Caco-2 (cell line): ENCODE measurements around the gene AK5. TPM values are rescaled to one million over a fixed set of nuclear protein-coding genes. Genes with fewer than 3 reads are reported as not detected.

Experiments used
- BruUV-seq: library from RNA; stranded (reverse); fragments of 400-500 nt; replicated peaks from 2 replicates; lab custom pipeline; 2021; lab: Mats Ljungman, UMichigan
- CTCF ChIA-PET: fragments of 300-600 bp; sonication (Branson Sonifier 250); formaldehyde crosslinking; loops from one replicate; lab custom pipeline; 2022; ENCODE audit warnings: antibody characterized with exemption; lab: Charles Lee
- POLR2A ChIA-PET: fragments of 300-600 bp; sonication (Branson Sonifier 250); formaldehyde crosslinking; loops from one replicate; lab custom pipeline; 2022; ENCODE audit warnings: antibody characterized with exemption; lab: Charles Lee
- DNase-seq, 2 experiments: peaks; one replicate each; pipeline versions ENCODE4 v3.0.0 to v3.0.0-alpha.2; 2020 to 2022
- H3K27me3 ChIP-seq: replicated peaks from 2 replicates; pipeline ENCODE4 v1.6.0; 2011; ENCODE audit warnings: low read length; ENCODE audit not compliant: control insufficient read depth, insufficient read depth
- H3K36me3 ChIP-seq: 2 replicates; pipeline ENCODE4 v1.5.1; 2011; ENCODE audit warnings: low read length; ENCODE audit not compliant: control insufficient read depth, insufficient read depth
- H3K4me1 ChIP-seq: fragments of 250-450 bp; sonication (Bioruptor Pico); 2 replicates; pipeline ENCODE4 v1.5.1; 2020; ENCODE audit warnings: mild to moderate bottlenecking
- H3K4me3 ChIP-seq: 2 replicates; pipeline ENCODE4 v1.5.1; 2011; ENCODE audit warnings: low read depth, mild to moderate bottlenecking, control low read depth, low read length
- H3K9me3 ChIP-seq: fragments of 250-450 bp; sonication (Bioruptor Pico); 2 replicates; pipeline ENCODE4 v1.5.1; 2020; ENCODE audit warnings: mild to moderate bottlenecking, moderate library complexity
- H3K27ac Mint-ChIP-seq: one replicate; pipeline ENCODE4 v1.8.0; 2022; ENCODE audit warnings: mixed read lengths; ENCODE audit not compliant: unreplicated experiment
- H3K27me3 Mint-ChIP-seq: one replicate; pipeline ENCODE4 v1.8.0; 2022; ENCODE audit warnings: mixed read lengths; ENCODE audit not compliant: insufficient read depth, unreplicated experiment
- H3K36me3 Mint-ChIP-seq: one replicate; pipeline ENCODE4 v1.8.0; 2022; ENCODE audit warnings: mild to moderate bottlenecking, mixed read lengths; ENCODE audit not compliant: insufficient read depth, unreplicated experiment
- H3K4me1 Mint-ChIP-seq: one replicate; pipeline ENCODE4 v1.8.0; 2022; ENCODE audit warnings: low read depth, mixed read lengths; ENCODE audit not compliant: unreplicated experiment
- H3K4me3 Mint-ChIP-seq: one replicate; pipeline ENCODE4 v1.8.0; 2022; ENCODE audit warnings: mild to moderate bottlenecking, moderate library complexity, mixed read lengths; ENCODE audit not compliant: unreplicated experiment
- H3K9me3 Mint-ChIP-seq: one replicate; pipeline ENCODE4 v1.8.0; 2022; ENCODE audit warnings: mixed read lengths; ENCODE audit not compliant: unreplicated experiment
- CTCF ChIP-seq, 2 experiments: fragments of 200-600 bp in 1 of 2; IDR thresholded peaks; 1 replicate in 1 of 2; 2 replicates in 1 of 2; pipeline versions ENCODE4 v1.5.1 to v1.8.0; 2011 to 2022; ENCODE audit warnings: antibody characterized with exemption in 1 of 2, control low read depth in 1 of 2, inconsistent platforms in 1 of 2, low read depth in 1 of 2, low read length in 1 of 2, mild to moderate bottlenecking in 1 of 2, moderate library complexity in 1 of 2; ENCODE audit not compliant: insufficient read depth in 1 of 2, severe bottlenecking in 1 of 2, unreplicated experiment in 1 of 2
- intact Hi-C: fragments of 100-400 bp; cut with micrococcal nuclease; formaldehyde crosslinking; loops from one replicate; pipeline ENCODE4 v1.10.0; 2022; ENCODE audit not compliant: unreplicated experiment
- total RNA-seq: library from RNA; stranded (reverse); gene quantifications from 2 replicates; pipeline ENCODE4 v1.2.3, GENCODE V29; 2022

AK5 gene
- total RNA-seq, 1 experiment from 2014 or later = not detected

- ChIA-PET POLR2A (no interaction called here), CTCF (no interaction called here)
- no peak overlapping the region for H3K4me3 Mint-ChIP-seq
- no peak for DNase-seq
- H3K27me3 Mint-ChIP-seq = no peaks in the 10 kb centered on the region
- peaks cover 7% of the 10 kb centered on the region for H3K9me3 Mint-ChIP-seq
- no peaks in the 10 kb centered on the region for H3K36me3 Mint-ChIP-seq
- no peaks in the 10 kb centered on the region for H3K4me1 ChIP-seq
- no peak overlapping the region for H3K4me3 ChIP-seq
- intact Hi-C loops = no loop called here
- H3K27ac Mint-ChIP-seq = no peak overlapping the region
- H3K4me1 Mint-ChIP-seq = no peaks in the 10 kb centered on the region
- no peaks in the 10 kb centered on the region for H3K36me3 ChIP-seq
- TF ChIP-seq CTCF (IDR thresholded peaks at IDR 0.05; ENCODE audit: insufficient read depth in 1 of 2, low read depth in 1 of 2, low read length in 1 of 2, severe bottlenecking in 1 of 2, unreplicated experiment in 1 of 2) = no peak
- no TSS peak for BruUV-seq
- no peaks in the 10 kb centered on the region for H3K27me3 ChIP-seq
- H3K9me3 ChIP-seq = no peaks in the 10 kb centered on the region
Observed at GRCh38 chr1:77336729-77337128, 54.9 kb downstream of the AK5 start.

GRCh38 chr1:77339326-77339725, 57.5 kb downstream of the AK5 start:
- H3K4me1 ChIP-seq = no peaks in the 10 kb centered on the region
- Mint-ChIP-seq H3K9me3 (peaks cover 7% of the 10 kb centered on the region), H3K27me3 (no peaks in the 10 kb centered on the region), H3K36me3 (no peaks in the 10 kb centered on the region), H3K27ac (no peak overlapping the region), H3K4me1 (no peaks in the 10 kb centered on the region), H3K4me3 (no peak overlapping the region)
- H3K9me3 ChIP-seq = no peaks in the 10 kb centered on the region
- ChIA-PET CTCF (no interaction called here), POLR2A (no interaction called here)
- H3K27me3 ChIP-seq = no peaks in the 10 kb centered on the region
- DNase-seq = no peak
- intact Hi-C loops = no loop called here
- TF ChIP-seq CTCF (IDR thresholded peaks at IDR 0.05; ENCODE audit: insufficient read depth in 1 of 2, low read depth in 1 of 2, low read length in 1 of 2, severe bottlenecking in 1 of 2, unreplicated experiment in 1 of 2) = no peak
- no peak overlapping the region for H3K4me3 ChIP-seq
- no TSS peak for BruUV-seq
- H3K36me3 ChIP-seq = no peaks in the 10 kb centered on the region

- TF ChIP-seq CTCF (IDR thresholded peaks at IDR 0.05; ENCODE audit: insufficient read depth in 1 of 2, low read depth in 1 of 2, low read length in 1 of 2, severe bottlenecking in 1 of 2, unreplicated experiment in 1 of 2) = no peak
- ChIA-PET POLR2A (no interaction called here), CTCF (no interaction called here)
- H3K36me3 Mint-ChIP-seq = no peaks in the 10 kb centered on the region
- H3K27me3 Mint-ChIP-seq = no peaks in the 10 kb centered on the region
- DNase-seq = no peak
- no peaks in the 10 kb centered on the region for H3K4me1 Mint-ChIP-seq
- Histone ChIP-seq H3K4me3 (no peak overlapping the region), H3K9me3 (no peaks in the 10 kb centered on the region), H3K27me3 (no peaks in the 10 kb centered on the region), H3K4me1 (no peaks in the 10 kb centered on the region), H3K36me3 (no peaks in the 10 kb centered on the region)
- H3K9me3 Mint-ChIP-seq = no peaks in the 10 kb centered on the region
- intact Hi-C loops = no loop called here
- H3K27ac Mint-ChIP-seq = no peak overlapping the region
- BruUV-seq = no TSS peak
- no peak overlapping the region for H3K4me3 Mint-ChIP-seq
Observed at GRCh38 chr1:77341195-77341594, 59.4 kb downstream of the AK5 start.
